GM18511 (cell line): Measurements from ENCODE around the gene KLHDC8B.
"Not testable (repeated sequence)": the region's sequence is repeated elsewhere in the genome, so short reads cannot be mapped to it uniquely, and the experiment has no call there.

Source experiments
- ATAC-seq: cut with Tn5 transposase; IDR thresholded peaks from one replicate; pipeline ENCODE4 v1.9.1; 2021; ENCODE audit warnings: mild to moderate bottlenecking, moderate library complexity; ENCODE audit not compliant: unreplicated experiment

Gene KLHDC8B

GRCh38 chr3:49181351-49181750 is 10.0 kb downstream of the KLHDC8B start:
- ATAC-seq = no peak

GRCh38 chr3:49182682-49183081 is 11.3 kb downstream of the KLHDC8B start:
- ATAC-seq = no peak

- no peak for ATAC-seq
These were observed 12.5 kb downstream of the KLHDC8B start for GRCh38 chr3:49183873-49184272.

GRCh38 chr3:49191741-49192140 is 20.3 kb downstream of the KLHDC8B start:
- ATAC-seq = no peak

GRCh38 chr3:49198161-49198560 is 26.8 kb downstream of the KLHDC8B start:
- no peak for ATAC-seq

GRCh38 chr3:49198611-49199230 is 27.3 kb downstream of the KLHDC8B start:
- ATAC-seq = no peak

- ATAC-seq = no peak
These were observed 28.0 kb downstream of the KLHDC8B start for GRCh38 chr3:49199239-49199899.

GRCh38 chr3:49199900-49200281 is 28.5 kb downstream of the KLHDC8B start:
- ATAC-seq = no peak

- no peak for ATAC-seq
These were observed 42.1 kb downstream of the KLHDC8B start for GRCh38 chr3:49213541-49213943.

- no peak for ATAC-seq
These were observed 42.6 kb downstream of the KLHDC8B start for GRCh38 chr3:49213998-49214397.

- ATAC-seq = not testable (repeated sequence)
These were observed 45.3 kb downstream of the KLHDC8B start for GRCh38 chr3:49216687-49217086.

- ATAC-seq = not testable (repeated sequence)
These were observed 45.7 kb downstream of the KLHDC8B start for GRCh38 chr3:49217108-49217507.

GRCh38 chr3:49217688-49218470 is 46.5 kb downstream of the KLHDC8B start:
- no peak for ATAC-seq

GRCh38 chr3:49218471-49218989 is 47.1 kb downstream of the KLHDC8B start:
- not testable (repeated sequence) for ATAC-seq

- ATAC-seq = no peak
These were observed 47.7 kb downstream of the KLHDC8B start for GRCh38 chr3:49219132-49219531.

GRCh38 chr3:49220985-49221563 is 49.7 kb downstream of the KLHDC8B start:
- ATAC-seq = not testable (repeated sequence)

GRCh38 chr3:49222002-49222401 is 50.6 kb downstream of the KLHDC8B start:
- ATAC-seq = no peak
